NCI-H345 treated with DMSO at 0.1 percent for 48 hours (cell line): ENCODE measurements around the gene KCTD21.
A peak's percentile ranks its signal among the peaks of the same experiment; 100 is the strongest.
"Not testable (repeated sequence)": the region's sequence is repeated elsewhere in the genome, so short reads cannot be mapped to it uniquely, and the experiment has no call there.

Source experiments
- DNase-seq: peaks from one replicate; lab custom pipeline; 2025; ENCODE audit not compliant: unreplicated experiment; lab: John Stamatoyannopoulos, UW

Gene KCTD21, protein sequence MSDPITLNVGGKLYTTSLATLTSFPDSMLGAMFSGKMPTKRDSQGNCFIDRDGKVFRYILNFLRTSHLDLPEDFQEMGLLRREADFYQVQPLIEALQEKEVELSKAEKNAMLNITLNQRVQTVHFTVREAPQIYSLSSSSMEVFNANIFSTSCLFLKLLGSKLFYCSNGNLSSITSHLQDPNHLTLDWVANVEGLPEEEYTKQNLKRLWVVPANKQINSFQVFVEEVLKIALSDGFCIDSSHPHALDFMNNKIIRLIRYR

DNA sequence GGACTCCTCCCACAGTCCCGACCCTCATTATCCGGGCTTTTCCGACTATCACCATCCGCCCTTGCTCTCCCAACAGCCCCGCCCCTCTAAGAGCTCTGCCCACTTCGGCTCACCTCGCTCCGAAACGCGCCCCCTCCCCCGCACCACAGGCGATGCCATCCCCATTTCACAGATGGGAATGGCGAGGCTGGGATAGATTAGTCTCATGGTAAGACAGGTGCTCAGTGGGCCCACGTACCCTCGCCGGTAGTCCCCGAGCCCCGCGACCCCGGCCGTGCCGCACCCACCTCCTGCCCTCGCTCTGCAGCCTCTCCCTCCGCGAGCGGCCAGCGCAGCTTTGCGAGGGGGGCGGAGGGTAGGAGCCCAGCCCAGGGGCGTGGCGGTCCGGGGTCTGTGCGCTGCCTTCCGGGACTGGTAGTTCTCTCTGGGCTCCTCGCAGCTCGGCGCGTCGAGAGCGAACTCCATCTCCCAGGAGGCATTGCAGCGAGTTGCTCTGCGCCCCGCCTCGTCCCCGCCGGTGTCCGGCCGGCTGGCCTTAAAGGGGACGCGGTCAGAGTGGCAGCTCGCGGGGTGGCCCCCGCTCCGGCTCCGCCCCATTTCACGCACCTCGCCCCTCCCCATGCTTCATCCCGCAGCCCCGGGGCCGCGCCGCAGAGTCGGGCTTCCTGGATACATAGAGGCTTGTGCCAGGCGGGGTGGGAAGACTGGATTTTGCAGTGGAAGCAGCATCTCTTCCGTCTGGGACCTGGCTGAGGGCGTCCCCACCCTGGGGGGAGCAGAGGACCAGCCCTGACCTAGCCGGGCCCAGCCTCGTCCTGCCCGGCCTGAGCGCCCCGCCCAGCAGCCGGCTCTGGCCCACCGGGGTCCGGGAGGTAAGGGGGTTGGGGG, at the start of gene KCTD21, which contains the start of gene USP35:
Gene KCTD21 (minus strand): TSS at position 341 of the 888 bp plus-strand sequence. CDS start 14,072 bp downstream, outside the sequence.
Gene USP35 (plus strand): TSS at position 634 of the 888 bp plus-strand sequence. CDS start 7,327 bp downstream, outside the sequence.
- peak; percentile 88 for DNase-seq

DNA sequence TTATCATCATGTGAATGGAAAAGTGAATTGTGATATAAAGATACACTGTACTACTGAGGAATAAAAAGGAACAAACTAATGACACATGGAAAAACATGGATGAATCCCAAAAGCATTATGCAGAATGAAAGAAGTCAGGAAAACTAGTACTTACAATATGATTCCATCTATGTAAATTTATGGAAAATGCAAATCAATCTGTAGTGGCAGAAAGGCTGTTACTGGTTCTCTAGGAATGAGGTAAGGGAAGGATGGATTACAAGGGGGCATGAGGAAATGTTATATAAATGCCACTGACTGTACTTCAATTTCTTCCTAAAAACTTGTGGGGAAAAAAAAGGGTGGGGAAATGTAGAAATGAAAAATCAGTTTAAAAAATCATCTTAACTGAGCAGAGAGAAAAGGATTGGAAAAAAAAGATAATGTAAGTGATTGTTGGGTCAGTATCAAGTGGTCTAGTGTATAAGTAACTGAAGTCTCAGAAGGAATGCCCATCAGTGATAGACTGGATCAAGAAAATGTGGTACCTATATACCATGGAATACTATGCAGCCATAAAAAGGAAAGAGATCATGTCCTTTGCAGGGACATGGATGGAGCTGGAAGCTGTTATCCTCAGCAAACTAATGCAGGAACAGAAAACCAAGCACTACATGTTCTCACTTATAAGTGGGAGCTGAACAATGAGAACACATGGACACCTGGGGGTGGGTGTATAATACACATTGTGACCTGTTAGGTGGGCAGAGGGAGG, 49.0 kb upstream of the KCTD21 start:
- no peak for DNase-seq

DNA sequence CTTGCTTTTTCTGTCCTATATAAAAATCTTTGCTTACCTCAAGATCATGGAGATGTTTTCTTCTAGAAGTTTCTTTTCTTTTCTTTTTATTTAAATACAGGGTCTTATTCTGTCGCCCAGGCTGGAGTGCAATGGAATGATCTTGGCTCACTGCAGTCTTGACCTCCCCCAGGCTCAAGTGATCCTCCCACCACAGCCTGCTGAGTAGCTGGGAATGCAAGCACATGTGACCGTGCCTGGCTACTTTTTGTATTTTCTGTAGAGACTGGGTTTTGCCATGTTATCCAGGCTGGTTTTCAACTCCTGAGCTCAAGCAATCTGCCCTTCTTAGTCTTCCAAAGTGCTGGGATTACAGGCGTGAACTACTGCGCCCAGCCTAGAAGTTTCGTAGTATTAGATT, 45.6 kb upstream of the KCTD21 start:
- DNase-seq = no peak

DNA sequence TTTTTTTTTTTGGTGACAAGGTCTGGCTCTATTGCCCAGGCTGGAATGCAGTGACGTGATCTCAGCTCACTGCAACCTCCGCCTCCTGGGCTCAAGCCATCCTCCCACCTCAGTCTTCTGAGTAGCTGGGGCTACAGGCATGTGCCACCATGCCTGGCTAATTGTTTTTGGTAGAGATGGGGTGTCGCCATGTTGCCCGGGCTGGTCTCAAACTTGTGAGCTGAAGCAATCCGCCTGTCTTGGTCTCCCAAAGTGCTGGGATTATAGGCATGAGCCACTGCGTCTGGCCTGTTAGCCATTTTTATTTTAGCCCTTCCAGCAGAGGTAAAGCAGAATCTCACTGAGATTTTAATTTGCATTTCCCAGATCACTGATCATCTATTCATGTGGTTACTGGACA, 44.6 kb upstream of the KCTD21 start:
- not testable (repeated sequence) for DNase-seq

DNA sequence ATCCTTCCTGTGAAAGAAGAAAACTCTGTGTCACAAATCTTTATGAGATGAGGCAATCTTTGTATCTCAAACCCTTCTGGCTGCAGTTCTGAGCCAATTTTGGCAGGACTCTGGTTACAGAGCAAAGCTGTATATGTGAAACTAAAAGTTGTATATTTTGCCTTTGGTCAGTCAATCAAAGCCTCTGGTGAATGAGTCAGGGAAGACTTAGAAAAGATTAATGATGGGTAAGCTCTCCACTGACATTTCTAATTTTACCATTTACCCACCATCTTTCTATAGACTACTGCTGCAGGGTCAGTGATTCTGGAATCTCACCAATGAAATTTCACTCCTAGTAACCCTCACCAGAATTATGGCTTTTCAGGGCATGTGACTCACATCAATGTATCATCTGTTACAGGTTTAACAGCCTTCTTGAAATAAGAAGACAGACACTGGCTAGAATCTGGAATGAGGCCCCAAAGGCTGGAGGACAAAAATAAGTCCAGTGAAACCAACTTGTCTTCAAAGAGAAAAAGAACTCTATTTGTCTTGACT, 43.6 kb upstream of the KCTD21 start:
- no peak for DNase-seq

DNA sequence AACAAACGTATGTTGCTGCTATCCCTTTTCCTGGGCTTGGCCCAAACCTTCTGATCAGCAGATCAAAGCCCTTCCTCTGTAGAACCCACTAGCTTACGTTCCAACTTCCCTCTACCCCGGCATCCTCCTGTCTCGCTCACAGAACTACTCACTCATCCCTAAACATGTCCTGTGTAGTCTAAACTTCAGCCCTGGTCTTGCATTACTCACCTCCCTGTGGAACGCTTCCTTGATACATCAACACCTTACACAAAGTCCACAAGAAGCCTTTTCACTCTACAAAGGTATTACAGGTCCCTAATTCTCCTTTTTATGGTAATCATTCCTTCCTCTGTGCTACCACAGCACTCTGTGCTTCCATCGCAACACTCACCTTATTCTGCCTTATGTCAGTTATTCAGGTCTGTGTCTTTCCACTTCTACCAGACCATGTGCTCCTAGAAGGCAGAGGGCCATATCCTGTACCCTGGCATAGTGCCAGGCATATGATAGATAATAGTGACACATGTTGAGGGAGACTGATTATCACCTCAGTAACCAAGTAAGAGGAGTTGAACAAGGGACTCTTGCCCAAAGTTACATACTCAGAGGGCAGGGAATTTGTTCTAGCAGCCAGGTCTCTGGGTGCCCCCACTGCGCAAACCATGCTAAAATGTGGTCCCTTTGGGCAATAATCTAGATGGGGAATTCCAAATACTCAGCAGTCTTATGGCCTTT, 41.9 kb upstream of the KCTD21 start:
- DNase-seq = no peak

DNA sequence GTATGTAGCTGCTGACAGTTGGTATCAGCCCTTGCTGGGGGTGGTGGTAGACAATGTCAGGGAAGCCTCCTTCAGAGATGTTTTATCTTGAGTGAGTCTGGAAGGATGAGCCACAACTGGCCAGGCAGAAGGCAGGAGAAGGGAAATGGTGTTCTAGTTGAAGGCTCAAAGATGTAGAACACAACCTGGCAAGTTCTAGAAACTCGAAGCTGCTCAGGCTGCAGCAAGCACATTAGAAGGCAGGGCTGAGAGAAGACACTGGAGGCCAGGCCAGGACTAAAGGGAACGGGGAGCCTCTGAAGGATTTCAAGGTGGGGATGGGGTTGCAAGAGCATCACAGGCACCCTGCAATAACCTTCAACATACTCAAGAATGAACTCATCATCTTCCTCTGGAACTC, 40.7 kb upstream of the KCTD21 start:
- no peak for DNase-seq

DNA sequence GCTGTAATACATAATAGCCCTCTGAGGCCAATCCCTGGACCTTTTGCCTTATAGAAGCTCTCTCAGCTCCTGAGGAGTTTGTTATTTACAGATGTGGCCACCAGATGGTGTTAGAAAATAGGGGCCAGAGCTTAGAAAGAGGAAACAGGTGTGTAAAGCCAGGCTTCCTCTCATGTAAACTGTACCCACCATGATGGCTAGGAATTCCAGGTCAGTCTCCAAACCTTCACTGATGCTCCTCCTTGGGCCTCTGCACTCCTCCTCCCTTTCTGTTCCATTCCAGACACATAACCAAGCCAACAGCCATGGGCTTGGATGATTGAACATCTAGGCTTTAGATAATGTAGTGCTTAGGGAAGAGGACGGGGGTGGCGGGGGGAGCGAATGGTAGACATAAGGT, 40.0 kb upstream of the KCTD21 start:
- DNase-seq = peak; percentile 38

DNA sequence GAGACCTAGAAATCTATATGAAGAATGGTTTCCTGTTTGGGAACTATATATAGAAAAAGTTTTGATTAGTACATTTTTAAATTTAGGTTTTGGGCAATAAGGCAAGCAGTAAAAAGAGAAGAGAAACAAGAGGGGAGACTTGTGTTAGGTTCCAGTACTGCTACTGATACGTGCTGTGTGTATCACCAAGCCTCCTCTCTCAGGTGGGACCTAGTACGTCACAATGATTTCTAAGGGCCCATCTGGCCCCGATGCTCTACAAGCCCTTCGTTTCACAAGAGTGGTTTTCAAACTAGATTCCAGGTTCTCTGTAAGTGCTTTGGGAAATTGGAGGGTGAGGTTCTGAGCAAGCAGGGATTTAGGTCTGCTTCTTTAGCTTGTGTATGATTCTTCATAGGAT, 39.5 kb upstream of the KCTD21 start:
- DNase-seq = no peak

DNA sequence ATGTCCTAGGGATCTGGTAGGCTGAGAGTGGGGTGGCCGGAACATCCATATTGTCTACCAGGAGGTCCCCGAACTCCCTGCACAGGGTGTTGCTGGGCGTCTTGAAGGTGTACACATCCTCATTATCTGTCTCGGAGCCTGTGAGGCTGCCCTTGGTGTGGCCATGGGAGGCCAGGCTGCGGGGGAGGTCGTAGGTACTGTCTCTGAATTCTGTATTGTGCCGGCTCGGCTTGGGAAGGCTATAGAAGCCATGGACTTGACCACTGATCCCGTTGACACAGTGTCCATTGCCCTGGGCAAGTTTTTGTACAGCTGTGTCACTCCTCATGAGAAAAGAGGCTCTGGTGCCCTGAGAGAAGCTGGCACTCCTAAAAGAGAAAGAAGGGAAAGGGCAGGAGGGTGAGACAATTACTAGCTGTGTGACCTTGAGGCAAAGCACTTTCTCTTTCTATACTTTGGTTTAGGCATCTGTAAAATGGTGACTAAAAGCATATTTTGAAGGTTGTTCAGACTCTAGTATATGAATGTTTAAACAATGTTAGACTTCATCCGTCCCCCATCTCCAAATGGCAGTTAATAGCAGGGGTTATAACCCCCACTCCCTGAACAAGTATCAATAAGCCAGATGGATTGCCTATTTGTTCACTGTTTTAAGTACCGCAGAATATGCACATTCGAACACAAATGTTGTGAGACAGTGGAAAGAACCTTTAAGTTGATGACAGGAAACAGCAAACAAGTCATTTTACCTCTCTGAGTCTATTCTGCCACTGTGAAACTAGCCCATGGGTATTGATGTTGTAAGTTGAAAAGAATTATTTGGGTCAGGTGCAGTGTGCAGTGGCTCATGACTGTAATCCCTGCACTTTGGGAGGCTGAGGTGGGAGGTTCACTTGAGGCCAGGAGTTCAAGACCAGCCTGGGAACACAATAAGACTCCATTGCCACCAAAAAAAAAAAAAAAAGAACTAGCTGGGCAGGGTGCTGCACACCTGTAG, 38.6 kb upstream of the KCTD21 start:
- no peak for DNase-seq

DNA sequence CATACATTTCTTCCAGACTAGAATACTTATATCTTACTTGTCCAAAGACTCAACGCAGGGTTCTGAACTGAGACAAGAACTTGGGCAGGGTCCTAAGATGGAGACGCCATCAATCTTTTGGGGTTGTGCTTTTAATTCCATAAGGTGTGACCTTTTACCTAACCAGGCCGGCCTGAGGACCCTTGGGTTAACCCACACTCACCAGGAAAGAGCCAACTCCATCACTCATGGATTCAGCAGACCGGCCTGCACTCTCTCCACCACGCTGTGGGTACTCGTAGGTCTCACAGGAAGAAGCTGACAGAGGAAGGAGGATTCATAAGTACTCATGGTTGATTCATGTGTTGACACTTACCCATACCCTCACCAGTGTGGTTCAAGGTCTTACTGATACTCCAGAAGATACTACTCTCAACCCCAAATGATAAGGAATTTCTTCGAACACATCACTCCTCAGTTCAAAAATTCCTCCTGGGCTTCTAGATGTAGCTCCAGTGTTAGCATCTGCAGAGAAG, 36.5 kb upstream of the KCTD21 start:
- DNase-seq = no peak

DNA sequence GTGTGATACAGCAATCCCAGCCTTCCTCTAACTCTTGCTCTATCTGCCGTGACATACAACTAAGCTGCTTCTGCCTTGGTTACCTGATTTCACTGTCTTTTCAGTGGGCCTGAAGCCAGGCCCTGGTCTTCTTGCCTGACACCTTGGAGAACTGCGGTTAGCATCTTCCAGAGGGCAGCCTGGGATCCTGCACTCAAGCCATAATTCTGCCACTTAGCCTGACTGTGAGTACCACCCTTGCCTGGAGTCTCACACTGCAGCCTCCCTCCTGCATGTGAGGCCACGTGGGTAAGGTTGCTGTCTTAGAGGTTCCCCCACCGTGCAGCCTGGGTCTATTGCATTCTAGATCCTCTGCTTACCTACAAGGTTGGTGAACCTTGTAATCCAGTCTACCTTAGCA, 36.1 kb upstream of the KCTD21 start:
- DNase-seq = no peak

DNA sequence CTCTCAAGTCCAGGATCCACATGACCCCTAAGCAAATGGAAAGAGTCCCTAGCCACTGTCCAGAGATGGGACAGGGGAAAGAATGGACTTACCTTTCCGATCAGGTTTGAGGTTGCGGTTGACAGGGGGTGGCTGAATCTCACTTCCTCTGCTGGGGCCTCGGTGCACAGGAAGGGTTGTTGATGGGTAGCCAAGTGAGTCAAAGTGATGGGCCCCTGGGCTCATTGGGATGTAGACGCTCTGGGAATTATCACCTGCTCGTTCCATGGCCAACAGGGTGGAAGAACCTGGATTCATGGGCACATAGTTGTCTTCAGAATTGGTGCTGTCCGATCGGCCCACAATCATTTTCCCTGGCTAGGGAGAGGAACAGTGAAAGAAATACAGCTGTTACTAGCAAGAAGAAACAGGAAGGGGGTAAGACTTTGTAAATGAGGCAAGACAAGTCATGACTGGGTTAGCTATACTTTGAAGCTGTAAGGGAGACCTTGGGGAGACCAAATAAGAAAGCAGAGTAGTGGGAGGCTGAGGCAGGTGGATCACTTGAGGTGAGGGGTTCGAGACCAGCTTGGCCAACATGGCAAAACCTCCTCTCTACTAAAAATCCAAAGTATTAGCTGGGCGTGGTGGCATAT, 35.0 kb upstream of the KCTD21 start:
- no peak for DNase-seq

DNA sequence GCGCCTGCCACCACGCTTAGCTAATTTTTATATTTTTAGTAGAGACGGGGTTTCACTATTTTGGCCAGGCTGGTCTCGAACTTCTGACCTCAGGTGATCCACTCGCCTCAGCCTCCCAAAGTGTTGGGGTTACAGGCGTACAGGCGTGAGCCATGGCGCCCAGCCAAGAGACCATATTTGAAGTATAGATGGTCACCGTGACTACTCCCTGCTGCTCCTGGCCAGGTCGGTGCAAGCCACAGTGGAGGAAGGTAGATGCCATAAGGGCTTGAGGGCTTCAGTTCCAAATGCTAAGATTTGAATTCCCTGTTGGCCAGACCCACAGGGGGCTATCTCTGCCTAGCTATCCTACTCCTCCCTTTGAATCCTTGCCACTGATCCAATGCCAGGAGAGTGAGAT, 34.3 kb upstream of the KCTD21 start:
- DNase-seq = not testable (repeated sequence)

DNA sequence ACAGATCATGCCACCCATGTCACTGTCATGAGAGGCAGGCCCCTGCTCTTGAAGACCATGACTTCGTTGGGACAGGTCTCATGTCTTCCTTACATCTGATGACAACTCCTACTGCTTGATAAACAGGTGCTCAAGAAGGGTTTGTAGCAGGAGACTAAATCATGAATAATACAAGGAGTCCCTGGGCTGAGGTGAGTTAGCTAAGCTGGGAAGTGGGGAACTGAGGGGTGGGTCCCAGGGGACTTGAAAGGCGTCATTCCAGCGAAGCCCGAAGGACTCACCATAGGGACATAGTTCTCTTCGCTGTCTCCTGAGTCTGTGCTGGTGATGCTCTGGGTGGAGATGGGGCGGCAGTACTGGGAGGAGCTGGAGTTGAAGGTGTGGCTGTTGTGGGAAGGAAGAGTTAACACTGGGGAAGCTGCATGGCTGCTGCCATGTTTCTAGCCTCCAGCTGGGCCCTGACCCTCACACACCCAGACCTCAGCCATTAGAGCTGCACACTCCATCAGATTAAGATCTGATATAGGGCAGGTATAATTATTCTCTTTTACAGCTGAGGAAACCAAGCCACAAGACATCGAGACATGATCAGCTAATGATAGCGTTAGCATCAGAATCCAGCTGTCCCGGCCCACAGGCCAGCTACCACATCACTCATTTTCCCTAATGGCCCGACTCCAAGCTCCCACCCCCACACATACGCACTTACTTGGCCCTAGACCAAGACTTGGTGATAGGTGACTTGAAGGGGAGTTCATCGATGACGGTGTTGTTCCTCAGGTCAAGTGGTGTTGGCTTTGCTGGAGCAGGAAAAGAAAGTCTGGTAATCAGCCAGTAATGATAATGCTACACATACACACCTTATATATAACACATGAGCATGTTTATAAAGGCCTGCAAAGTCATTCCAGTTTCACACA, 33.2 kb upstream of the KCTD21 start:
- no peak for DNase-seq

DNA sequence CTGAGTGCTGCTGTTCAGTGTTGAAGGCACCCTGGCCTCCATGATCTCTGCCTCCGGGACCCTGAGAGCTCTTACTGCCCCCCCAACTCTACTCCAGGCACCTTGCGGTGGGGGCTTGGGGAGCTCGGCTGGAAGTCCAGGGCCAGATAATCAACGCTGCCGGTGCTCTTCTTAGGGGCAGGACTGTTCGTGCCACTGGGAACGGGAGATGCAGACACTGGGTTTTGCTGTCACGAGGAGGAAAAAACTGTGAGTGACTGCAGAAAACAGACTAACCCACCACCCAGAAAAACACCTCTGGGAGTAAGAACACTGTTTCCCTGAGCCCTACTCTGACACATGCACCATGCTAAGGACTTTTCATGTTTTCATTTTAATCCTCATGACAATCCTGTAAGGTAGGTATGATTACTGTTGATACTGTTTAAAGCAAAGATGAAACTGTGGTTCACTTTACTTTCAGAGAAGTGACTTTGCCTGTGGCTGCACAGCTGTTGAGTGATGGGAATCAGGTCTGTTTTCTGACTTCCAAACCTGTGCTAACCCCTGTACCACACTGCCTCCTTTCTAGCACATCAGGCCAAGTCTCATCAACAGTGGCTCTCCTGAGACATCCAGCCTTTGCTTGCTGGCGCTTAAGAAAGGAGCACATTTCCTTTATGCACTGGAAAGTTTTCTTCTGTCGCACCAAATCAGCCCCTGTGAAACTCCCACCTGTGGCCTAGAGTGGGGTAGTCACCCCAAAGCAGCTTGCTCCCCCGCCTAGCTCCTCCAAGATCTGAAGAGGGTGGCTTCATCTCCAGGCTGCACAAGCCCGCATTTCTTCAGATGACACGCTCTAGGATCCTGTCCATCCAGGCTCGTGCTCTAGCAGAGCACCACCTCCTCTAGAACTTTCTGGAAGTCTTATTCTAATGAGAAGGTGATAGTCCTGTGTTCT, 32.1 kb upstream of the KCTD21 start:
- no peak for DNase-seq
